DND-41 (cell line): ENCODE measurements around the gene MFRP.
A peak's percentile ranks its signal among the peaks of the same experiment; 100 is the strongest.

Experiments
- ATAC-seq: fragments of 200-7000 bp; cut with Tn5 transposase; 3 replicates; pipeline ENCODE4 v1.9.1; 2021; ENCODE audit warnings: low read depth; ENCODE audit not compliant: insufficient read depth
- DNase-seq: peaks from one replicate; pipeline ENCODE4 v3.0.0-alpha.2; 2020
- H2AFZ ChIP-seq: 2 replicates; pipeline ENCODE4 v1.6.0; 2012; ENCODE audit warnings: low read depth, low read length
- H3K27ac ChIP-seq: 2 replicates; pipeline ENCODE4 v1.5.1; 2012; ENCODE audit warnings: low read length, inconsistent platforms
- H3K27me3 ChIP-seq: fragments of 200-600 bp; sonication (generic); 2 replicates; pipeline ENCODE4 v1.6.0; 2012; ENCODE audit warnings: low read length, mild to moderate bottlenecking, inconsistent platforms; ENCODE audit not compliant: insufficient read depth, poor library complexity
- H3K36me3 ChIP-seq: 2 replicates; pipeline ENCODE4 v1.5.1; 2012; ENCODE audit warnings: low read length, inconsistent platforms; ENCODE audit not compliant: insufficient read depth
- H3K4me1 ChIP-seq: 2 replicates; pipeline ENCODE4 v1.5.1; 2012; ENCODE audit warnings: mild to moderate bottlenecking, low read length; ENCODE audit not compliant: insufficient read depth
- H3K4me2 ChIP-seq: 2 replicates; pipeline ENCODE4 v1.6.0; 2012; ENCODE audit warnings: mild to moderate bottlenecking, moderate library complexity, low read length, inconsistent platforms; ENCODE audit not compliant: insufficient read depth
- H3K4me3 ChIP-seq, 2 experiments: fragments of 200-600 bp in 1 of 2; shearing (Covaris generic) in 1 of 2; 2 replicates each; pipeline ENCODE4 v1.5.1; 2012 to 2016; ENCODE audit warnings: inconsistent platforms in 2 of 2, low read length in 2 of 2, mild to moderate bottlenecking in 2 of 2, low read depth in 1 of 2, moderate library complexity in 1 of 2
- H3K79me2 ChIP-seq: 2 replicates; pipeline ENCODE4 v1.6.0; 2012; ENCODE audit warnings: low read length, inconsistent platforms; ENCODE audit not compliant: insufficient read depth
- H3K9ac ChIP-seq: 2 replicates; pipeline ENCODE4 v1.6.0; 2012; ENCODE audit warnings: low read depth, mild to moderate bottlenecking, inconsistent platforms, low read length, moderate library complexity
- H3K9me3 ChIP-seq: 2 replicates; pipeline ENCODE4 v1.5.1; 2012; ENCODE audit warnings: low read length, moderate library complexity, mild to moderate bottlenecking, inconsistent platforms; ENCODE audit not compliant: insufficient read depth, severe bottlenecking
- H4K20me1 ChIP-seq: 2 replicates; pipeline ENCODE4 v1.6.0; 2012; ENCODE audit warnings: low read length; ENCODE audit not compliant: insufficient read depth
- CTCF ChIP-seq: IDR thresholded peaks from 2 replicates; pipeline ENCODE4 v1.5.1; 2012; ENCODE audit warnings: borderline replicate concordance, low read length, moderate library complexity, mild to moderate bottlenecking; ENCODE audit not compliant: poor library complexity, severe bottlenecking; ENCODE audit errors: extremely low read depth
- EZH2 ChIP-seq: IDR thresholded peaks from 3 replicates; pipeline ENCODE4 v1.6.1; 2012; ENCODE audit warnings: borderline replicate concordance, low read depth, mild to moderate bottlenecking, moderate library complexity, low read length, inconsistent platforms; ENCODE audit not compliant: severe bottlenecking

The MFRP gene

GRCh38 chr11:119309411-119309810, 37.1 kb downstream of the MFRP start:
- Histone ChIP-seq H3K79me2 (no peaks in the 10 kb centered on the region), H3K27me3 (no peaks in the 10 kb centered on the region), H2AFZ (no peak overlapping the region), H3K27ac (no peak overlapping the region), H3K9ac (no peak overlapping the region), H3K4me2 (no peak overlapping the region), H3K36me3 (peaks cover 12% of the 10 kb centered on the region), H3K4me1 (no peaks in the 10 kb centered on the region), H4K20me1 (no peaks in the 10 kb centered on the region), H3K4me3 (no peak overlapping the region), H3K9me3 (no peaks in the 10 kb centered on the region)
- no peak for TF ChIP-seq EZH2
- TF ChIP-seq CTCF: no peak
- DNase-seq (no peak), ATAC-seq (no peak)

GRCh38 chr11:119307974-119308373, 38.5 kb downstream of the MFRP start:
- H3K27ac ChIP-seq: no peak overlapping the region
- H3K4me3 ChIP-seq: no peak overlapping the region
- H2AFZ ChIP-seq: no peak overlapping the region
- no peak overlapping the region for H3K4me2 ChIP-seq
- no peak for TF ChIP-seq CTCF
- TF ChIP-seq EZH2: no peak
- no peak for ATAC-seq
- H3K79me2 ChIP-seq: no peaks in the 10 kb centered on the region
- H3K9me3 ChIP-seq: no peaks in the 10 kb centered on the region
- no peak for DNase-seq
- no peaks in the 10 kb centered on the region for H3K27me3 ChIP-seq
- H3K4me1 ChIP-seq: no peaks in the 10 kb centered on the region
- H3K36me3 ChIP-seq: peaks cover 24% of the 10 kb centered on the region
- no peaks in the 10 kb centered on the region for H4K20me1 ChIP-seq
- no peak overlapping the region for H3K9ac ChIP-seq

GRCh38 chr11:119307219-119307618, 39.3 kb downstream of the MFRP start:
- Histone ChIP-seq H3K79me2 (no peaks in the 10 kb centered on the region), H2AFZ (no peak overlapping the region), H3K9me3 (no peaks in the 10 kb centered on the region), H3K27ac (no peak overlapping the region), H3K36me3 (peaks cover 30% of the 10 kb centered on the region), H3K4me2 (no peak overlapping the region), H3K4me3 (no peak overlapping the region), H3K27me3 (no peaks in the 10 kb centered on the region), H3K9ac (no peak overlapping the region), H3K4me1 (no peaks in the 10 kb centered on the region), H4K20me1 (no peaks in the 10 kb centered on the region)
- DNase-seq: no peak
- no peak for ATAC-seq
- TF ChIP-seq EZH2 (no peak), CTCF (no peak)

GRCh38 chr11:119306373-119306890, 40.1 kb downstream of the MFRP start:
- TF ChIP-seq CTCF (no peak), EZH2 (no peak)

More at GRCh38 chr11:119306373-119306890, 40.1 kb downstream of the MFRP start:
- ATAC-seq (peak; percentile 55; the same call in 1 of the 3 replicates), DNase-seq (no peak)
- H3K4me2 ChIP-seq: no peak overlapping the region
- no peaks in the 10 kb centered on the region for H4K20me1 ChIP-seq
- H2AFZ ChIP-seq: no peak overlapping the region
- H3K36me3 ChIP-seq: peaks cover 38% of the 10 kb centered on the region
- H3K9me3 ChIP-seq: no peaks in the 10 kb centered on the region
- no peaks in the 10 kb centered on the region for H3K4me1 ChIP-seq
- H3K9ac ChIP-seq: no peak overlapping the region
- H3K4me3 ChIP-seq: no peak overlapping the region
- no peaks in the 10 kb centered on the region for H3K79me2 ChIP-seq
- no peak overlapping the region for H3K27ac ChIP-seq
- no peaks in the 10 kb centered on the region for H3K27me3 ChIP-seq
